ENCODE measurements around the gene GPR45. TPM values are rescaled to one million over a fixed set of nuclear protein-coding genes. Genes with fewer than 3 reads are reported as not detected.

GPR45 gene
- total RNA-seq, 1 experiment from 2014 or later = not detected

DNA sequence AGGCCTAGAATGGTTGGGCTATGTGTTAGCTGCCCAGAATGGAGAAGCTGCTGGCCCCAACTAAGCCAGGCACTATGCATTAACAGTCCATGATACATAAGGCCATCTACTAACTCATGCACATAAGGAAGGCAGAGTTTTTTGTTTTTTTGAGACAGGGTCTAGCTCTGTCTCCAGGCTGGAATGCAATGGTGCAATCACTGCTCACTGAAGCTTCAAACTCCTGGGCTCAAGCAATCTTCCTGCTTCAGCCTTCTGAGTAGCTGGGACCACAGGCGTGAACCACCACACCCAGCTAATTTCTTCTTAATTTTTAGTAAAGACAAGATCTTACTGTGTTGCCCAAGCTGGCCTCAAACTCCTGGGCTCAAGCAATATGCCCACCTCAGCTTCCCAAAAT lies 37.6 kb downstream of the GPR45 start:
- peaks cover 65% of the 10 kb centered on the region for H3K36me3 Mint-ChIP-seq (ENCODE audit: insufficient read depth, unreplicated experiment)
- CTCF ChIA-PET = interaction anchor here (0.6 to 1.1 kb wide), 3 partner anchors 43 to 747 kb away, joined by 3 to 4 read pairs (median 3); no protein-coding TSS in a partner anchor
- H3K27me3 Mint-ChIP-seq (ENCODE audit: insufficient read depth, unreplicated experiment) = no peaks in the 10 kb centered on the region
- no TSS peak for BruUV-seq (replicated peaks)
- intact Hi-C loops (cut with micrococcal nuclease) = no loop called here
- no peak for DNase-seq (ENCODE audit: unreplicated experiment)
- no peaks in the 10 kb centered on the region for H3K4me1 Mint-ChIP-seq (ENCODE audit: insufficient read depth, unreplicated experiment)
- POLR2A ChIA-PET = no interaction called here
- no peak overlapping the region for H3K27ac Mint-ChIP-seq (ENCODE audit: low read depth, unreplicated experiment)
- H3K4me3 Mint-ChIP-seq (ENCODE audit: unreplicated experiment) = no peak overlapping the region
- TF ChIP-seq, protein P1, sequence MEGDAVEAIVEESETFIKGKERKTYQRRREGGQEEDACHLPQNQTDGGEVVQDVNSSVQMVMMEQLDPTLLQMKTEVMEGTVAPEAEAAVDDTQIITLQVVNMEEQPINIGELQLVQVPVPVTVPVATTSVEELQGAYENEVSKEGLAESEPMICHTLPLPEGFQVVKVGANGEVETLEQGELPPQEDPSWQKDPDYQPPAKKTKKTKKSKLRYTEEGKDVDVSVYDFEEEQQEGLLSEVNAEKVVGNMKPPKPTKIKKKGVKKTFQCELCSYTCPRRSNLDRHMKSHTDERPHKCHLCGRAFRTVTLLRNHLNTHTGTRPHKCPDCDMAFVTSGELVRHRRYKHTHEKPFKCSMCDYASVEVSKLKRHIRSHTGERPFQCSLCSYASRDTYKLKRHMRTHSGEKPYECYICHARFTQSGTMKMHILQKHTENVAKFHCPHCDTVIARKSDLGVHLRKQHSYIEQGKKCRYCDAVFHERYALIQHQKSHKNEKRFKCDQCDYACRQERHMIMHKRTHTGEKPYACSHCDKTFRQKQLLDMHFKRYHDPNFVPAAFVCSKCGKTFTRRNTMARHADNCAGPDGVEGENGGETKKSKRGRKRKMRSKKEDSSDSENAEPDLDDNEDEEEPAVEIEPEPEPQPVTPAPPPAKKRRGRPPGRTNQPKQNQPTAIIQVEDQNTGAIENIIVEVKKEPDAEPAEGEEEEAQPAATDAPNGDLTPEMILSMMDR (IDR thresholded peaks at IDR 0.05; ENCODE audit: unreplicated experiment) = no peak
- H3K9me3 Mint-ChIP-seq (ENCODE audit: unreplicated experiment) = no peaks in the 10 kb centered on the region

DNA sequence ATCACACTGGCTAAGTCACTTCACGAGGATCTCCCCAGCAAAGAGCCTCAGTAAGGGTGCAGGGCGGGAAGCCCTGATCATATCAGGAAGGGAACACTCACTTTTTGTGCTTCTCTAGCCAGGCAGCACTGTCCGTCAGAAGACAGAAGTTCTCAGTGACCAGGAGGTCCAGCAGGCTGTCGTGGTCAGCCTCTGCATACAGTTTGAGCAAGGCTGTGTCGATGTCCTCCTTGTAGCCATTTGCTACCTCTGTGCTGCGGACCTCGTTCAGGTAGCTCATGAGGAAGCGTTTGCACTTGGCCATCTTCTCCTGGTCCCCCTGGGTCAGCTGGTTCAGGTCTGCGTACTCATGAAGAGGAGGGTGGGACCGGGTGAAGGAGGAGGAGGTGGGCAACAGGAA lies 38.7 kb downstream of the GPR45 start:
- DNase-seq (ENCODE audit: unreplicated experiment) = no peak
- intact Hi-C loops (cut with micrococcal nuclease) = no loop called here
- H3K27me3 Mint-ChIP-seq (ENCODE audit: insufficient read depth, unreplicated experiment) = no peaks in the 10 kb centered on the region
- BruUV-seq (replicated peaks) = no TSS peak
- H3K36me3 Mint-ChIP-seq (ENCODE audit: insufficient read depth, unreplicated experiment) = peaks cover 63% of the 10 kb centered on the region
- no peak overlapping the region for H3K4me3 Mint-ChIP-seq (ENCODE audit: unreplicated experiment)
- POLR2A ChIA-PET = no interaction called here
- no peaks in the 10 kb centered on the region for H3K4me1 Mint-ChIP-seq (ENCODE audit: insufficient read depth, unreplicated experiment)
- TF ChIP-seq, protein P1 (IDR thresholded peaks at IDR 0.05; ENCODE audit: unreplicated experiment) = no peak
- H3K27ac Mint-ChIP-seq (ENCODE audit: low read depth, unreplicated experiment) = no peak overlapping the region
- H3K9me3 Mint-ChIP-seq (ENCODE audit: unreplicated experiment) = no peaks in the 10 kb centered on the region
- CTCF ChIA-PET = interaction anchor here (0.6 to 4.2 kb wide), 3 partner anchors 13 to 165 kb away, joined by 3 to 20 read pairs (median 5); no protein-coding TSS in a partner anchor

DNA sequence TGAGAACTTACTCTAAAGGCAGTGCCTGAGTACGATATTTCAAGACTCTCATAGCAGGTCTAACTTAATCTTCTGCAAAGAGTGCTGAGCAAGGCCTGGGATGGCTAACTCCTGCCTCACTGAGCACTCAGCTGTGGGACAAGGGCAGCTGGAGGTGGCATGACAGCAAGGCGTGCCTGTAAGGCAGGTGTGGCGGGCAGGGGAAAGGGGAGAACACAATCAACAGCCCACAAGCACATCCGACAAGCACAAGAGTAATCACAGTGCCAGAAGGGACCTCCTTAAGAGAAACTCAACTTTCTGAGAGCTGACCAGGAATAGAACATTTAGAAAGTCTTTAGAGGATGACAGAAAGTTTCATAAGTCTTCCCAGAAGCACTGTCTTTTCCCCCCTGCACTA lies 42.0 kb downstream of the GPR45 start:
- ChIA-PET POLR2A (no interaction called here), CTCF (interaction anchor here (0.6 to 4.2 kb wide), 4 partner anchors 8 to 248 kb away, joined by 3 to 20 read pairs (median 3); no protein-coding TSS in a partner anchor)
- Mint-ChIP-seq H3K4me3 (ENCODE audit: unreplicated experiment) (no peak overlapping the region), H3K36me3 (ENCODE audit: insufficient read depth, unreplicated experiment) (peaks cover 50% of the 10 kb centered on the region), H3K9me3 (ENCODE audit: unreplicated experiment) (no peaks in the 10 kb centered on the region), H3K27me3 (ENCODE audit: insufficient read depth, unreplicated experiment) (no peaks in the 10 kb centered on the region), H3K27ac (ENCODE audit: low read depth, unreplicated experiment) (no peak overlapping the region), H3K4me1 (ENCODE audit: insufficient read depth, unreplicated experiment) (no peaks in the 10 kb centered on the region)
- no peak for DNase-seq (ENCODE audit: unreplicated experiment)
- intact Hi-C loops (cut with micrococcal nuclease) = no loop called here
- BruUV-seq (replicated peaks) = no TSS peak
- TF ChIP-seq, protein P1 (IDR thresholded peaks at IDR 0.05; ENCODE audit: unreplicated experiment) = no peak

DNA sequence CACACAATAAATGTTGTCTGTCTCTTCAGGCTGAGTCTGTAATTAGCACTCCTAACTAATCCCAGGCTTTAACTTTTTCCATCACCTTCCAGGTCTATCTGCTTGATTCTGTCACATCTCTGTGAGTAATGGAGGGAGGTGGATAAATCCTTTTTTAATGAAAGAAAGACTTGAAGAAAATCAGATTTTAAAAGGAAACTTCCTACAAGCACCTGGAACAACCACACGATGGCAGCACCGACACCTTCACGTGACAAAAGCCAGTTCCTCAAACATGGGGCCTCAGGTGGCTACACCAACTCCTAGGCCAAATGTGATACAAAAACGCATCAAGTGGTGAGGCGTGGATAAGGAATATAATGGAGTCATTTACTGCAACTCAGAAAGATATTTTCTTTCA lies 46.1 kb downstream of the GPR45 start:
- Mint-ChIP-seq H3K27ac (ENCODE audit: low read depth, unreplicated experiment) (no peak overlapping the region), H3K4me3 (ENCODE audit: unreplicated experiment) (no peak overlapping the region), H3K27me3 (ENCODE audit: insufficient read depth, unreplicated experiment) (no peaks in the 10 kb centered on the region), H3K4me1 (ENCODE audit: insufficient read depth, unreplicated experiment) (peaks cover 8% of the 10 kb centered on the region), H3K9me3 (ENCODE audit: unreplicated experiment) (no peaks in the 10 kb centered on the region), H3K36me3 (ENCODE audit: insufficient read depth, unreplicated experiment) (peaks cover 44% of the 10 kb centered on the region)
- TF ChIP-seq, protein P1 (IDR thresholded peaks at IDR 0.05; ENCODE audit: unreplicated experiment) = no peak
- ChIA-PET POLR2A (no interaction called here), CTCF (interaction anchor here (0.7 to 1.4 kb wide), 3 partner anchors 12 to 235 kb away, joined by 3 to 5 read pairs (median 3); no protein-coding TSS in a partner anchor)
- peak; percentile 50 for DNase-seq (ENCODE audit: unreplicated experiment)
- intact Hi-C loops (cut with micrococcal nuclease) = no loop called here
- no TSS peak for BruUV-seq (replicated peaks)

All from MCF 10A (cell line).